Measurements from ENCODE around the gene ARIH2.

The ARIH2 gene

DNA sequence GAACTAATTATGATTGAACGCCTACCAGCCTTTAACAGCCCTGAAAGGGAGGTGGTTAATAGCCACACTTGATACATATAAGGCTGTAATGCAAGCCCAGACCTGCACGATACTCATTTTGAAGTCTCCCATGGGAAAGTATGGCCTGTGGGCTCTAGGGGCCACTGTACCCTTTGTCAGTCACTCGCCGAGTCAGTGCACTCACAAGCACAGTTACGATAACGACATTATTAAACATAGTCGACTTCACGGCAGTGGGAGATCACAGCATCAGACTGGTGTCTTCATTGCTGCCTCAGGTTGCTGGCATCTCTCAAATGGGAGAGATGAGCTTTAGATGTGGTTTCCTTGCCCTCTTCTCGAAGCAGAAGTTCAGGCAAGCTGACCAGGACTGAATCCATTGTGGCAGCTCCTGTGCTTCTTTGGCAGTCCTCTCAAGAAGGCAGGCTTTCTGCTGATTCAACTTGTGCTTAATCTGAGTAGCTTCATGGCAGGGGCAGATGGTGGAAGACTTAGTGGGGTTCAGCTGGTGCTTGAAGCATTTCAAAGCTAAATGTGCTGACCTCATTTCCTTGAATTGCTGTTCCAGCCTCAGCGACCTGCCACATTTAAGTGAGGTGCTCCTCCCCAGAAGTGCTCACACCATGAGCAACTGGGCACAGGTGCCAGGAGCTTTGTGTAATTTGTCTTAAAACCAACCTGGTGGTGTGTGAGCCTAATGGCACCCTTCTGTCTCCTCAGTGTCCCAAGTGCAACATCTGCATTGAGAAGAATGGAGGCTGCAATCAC lies 55.6 kb downstream of the ARIH2 start:
- DNase-seq (ENCODE audit: low spot score): no peak

DNA sequence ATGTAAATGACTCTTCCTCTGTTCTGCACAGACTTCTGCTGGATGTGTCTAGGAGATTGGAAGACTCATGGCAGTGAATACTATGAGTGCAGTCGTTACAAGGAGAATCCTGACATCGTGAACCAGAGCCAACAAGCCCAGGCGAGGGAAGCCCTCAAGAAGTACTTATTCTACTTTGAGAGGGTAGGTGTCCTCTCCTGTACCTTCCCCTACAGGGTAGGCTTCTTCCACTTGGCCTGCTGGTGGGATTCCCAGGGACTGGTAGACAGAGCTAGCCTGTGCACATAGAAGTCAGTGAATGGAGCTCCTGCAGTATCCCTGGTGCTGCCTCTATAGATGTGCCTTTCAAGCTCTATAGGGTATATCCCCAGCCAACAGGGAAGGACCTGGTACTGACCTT lies 60.8 kb downstream of the ARIH2 start:
- no peak for DNase-seq (ENCODE audit: low spot score)

DNA sequence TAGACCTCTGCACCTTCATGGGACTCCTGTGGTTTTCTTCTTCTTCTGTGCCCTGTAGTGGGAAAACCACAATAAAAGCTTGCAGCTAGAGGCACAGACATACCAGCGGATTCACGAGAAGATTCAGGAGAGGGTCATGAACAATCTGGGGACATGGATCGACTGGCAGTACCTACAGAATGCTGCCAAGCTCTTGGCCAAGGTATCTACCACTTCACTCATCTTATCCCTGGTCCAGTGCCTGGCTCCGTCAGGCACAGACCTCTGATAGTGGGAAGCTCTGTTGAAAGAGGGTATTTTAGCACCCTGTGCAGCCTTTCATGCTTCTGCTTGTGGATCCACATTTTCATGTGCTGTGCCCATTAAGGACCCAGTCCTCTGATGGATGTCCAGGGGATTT lies 61.7 kb downstream of the ARIH2 start:
- no peak for DNase-seq (ENCODE audit: low spot score)

DNA sequence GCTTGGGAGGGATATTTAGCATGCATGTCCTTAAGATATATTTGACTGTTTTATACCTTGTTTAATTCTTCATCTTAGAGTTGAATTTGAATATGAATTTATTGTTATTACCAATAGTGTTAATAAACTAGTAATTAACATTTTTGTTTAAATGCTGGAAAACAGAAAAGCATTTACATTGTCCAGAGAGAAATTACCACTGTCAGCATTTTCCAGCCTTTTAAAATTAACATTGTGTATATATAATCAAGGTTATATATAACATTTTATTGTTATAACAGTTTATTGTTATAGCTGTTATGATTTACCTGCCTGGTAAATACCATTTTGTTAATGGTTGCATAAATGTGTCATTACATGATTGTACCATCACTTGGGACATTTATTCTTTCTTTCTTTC lies 63.4 kb downstream of the ARIH2 start:
- DNase-seq (ENCODE audit: low spot score): no peak

DNA sequence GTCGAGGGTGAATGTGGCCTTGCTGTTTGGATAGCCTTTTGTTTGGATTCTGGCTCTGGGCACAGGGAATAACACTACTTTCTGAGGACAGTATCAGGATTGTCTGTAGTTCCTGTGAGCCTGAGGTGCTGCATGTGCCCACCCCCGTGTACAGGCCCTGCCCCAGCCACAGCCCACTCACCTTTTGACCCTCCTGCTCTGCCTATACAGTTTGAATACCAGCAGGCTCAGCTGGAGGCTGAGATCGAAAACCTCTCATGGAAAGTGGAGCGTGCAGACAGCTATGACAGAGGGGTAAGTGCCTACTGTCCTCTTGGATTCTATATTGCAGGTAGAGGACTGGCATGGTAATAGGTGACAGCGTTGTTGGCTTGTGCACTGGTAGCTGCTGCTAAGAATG lies 64.0 kb downstream of the ARIH2 start:
- no peak for DNase-seq (ENCODE audit: low spot score)

DNA sequence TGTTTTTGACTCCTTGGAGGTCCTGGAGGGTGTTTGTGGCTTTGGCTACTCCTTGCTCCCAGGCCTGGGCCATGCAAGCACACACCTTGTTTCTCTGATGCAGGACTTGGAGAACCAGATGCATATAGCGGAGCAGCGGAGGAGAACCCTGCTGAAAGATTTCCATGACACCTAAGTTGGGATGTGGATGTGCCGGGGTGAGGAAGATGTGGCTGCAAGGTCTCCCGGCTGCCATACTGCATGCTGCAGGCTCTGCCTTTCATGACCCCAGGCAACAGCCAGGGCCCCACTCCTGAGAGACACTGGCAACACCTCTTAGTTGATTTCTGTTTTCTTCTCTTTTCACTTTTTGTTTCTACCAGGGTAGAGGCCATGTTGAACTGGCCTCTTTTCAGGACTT lies 64.5 kb downstream of the ARIH2 start:
- no peak for DNase-seq (ENCODE audit: low spot score)

DNA sequence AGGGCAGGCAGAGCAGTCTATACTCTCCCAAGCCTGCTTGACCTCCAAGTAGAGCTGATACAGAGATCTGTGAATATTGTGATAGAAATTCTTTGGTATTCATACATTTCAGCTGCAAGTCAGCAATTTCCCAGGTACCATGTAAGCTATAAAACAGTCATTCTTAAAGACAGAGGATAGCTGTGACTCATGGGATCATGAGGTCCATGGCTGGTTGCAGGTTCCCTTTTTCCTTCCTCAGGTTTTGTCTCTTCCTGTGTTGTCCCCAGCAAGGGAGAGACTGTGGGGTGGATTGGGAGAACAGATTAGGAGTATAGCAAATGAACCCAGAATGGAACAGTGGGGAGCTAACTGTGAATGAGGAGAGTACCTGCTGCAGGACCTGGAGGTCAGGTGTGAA lies 66.0 kb downstream of the ARIH2 start:
- no peak for DNase-seq (ENCODE audit: low spot score)

DNA sequence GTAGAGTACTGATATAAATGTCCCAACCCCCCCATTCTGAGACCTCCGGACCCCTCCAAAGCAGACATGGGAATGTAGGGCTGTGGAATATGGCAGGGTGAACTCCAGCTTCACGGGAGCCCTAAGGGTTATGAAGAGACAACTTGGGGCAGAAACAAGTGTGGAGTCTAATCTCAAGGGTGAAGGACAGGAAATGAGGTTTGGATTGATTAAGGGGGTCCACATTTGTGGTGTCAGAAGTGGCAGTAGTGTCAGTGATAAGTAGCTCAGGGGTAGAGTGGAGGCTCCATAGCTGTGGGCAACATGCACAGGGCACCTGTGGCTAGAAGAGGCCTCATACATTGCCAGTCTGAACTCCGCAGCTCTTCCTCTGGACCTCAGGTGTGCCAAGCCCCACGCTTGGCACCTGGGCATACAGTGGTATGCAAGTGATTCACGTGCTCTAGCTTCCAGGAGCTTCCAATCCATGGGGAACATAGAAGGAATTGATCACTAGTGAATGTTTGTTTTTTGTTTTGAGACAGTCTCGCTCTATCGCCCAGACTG lies 67.3 kb downstream of the ARIH2 start:
- no peak for DNase-seq (ENCODE audit: low spot score)

DNA sequence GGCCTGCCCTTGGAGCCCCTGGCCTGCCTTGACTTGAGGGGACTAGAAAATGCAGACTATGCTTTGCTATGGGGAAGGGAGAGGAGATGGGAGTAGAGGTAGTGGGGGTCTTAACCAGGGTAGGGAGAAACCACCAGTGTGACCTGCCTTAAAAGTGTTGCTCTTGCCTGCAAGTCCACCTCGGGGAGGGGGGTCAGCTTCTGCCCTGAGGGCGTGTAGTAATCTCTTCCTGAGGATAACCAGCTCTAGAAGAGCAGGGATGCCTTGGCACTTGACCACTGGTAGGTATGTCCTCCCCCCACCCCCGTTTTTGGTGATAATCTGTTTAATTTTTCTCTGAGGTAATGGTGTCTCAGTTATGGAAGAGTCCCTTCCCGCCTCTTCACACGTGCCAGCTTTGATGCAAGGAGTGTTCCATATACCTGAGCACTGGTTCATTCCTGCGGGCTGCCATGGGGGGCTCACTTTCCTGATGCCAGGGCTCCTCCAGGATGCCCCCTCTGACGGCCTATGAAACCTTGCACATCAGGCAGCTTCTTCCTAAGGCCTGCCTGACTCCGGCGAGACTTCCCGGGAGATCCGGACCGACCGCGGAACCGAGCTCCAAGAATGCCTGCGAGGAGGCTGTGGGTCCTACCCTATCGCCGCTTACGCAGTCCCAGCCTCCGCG lies 70.6 kb downstream of the ARIH2 start:
- no peak for DNase-seq (ENCODE audit: low spot score)

DNA sequence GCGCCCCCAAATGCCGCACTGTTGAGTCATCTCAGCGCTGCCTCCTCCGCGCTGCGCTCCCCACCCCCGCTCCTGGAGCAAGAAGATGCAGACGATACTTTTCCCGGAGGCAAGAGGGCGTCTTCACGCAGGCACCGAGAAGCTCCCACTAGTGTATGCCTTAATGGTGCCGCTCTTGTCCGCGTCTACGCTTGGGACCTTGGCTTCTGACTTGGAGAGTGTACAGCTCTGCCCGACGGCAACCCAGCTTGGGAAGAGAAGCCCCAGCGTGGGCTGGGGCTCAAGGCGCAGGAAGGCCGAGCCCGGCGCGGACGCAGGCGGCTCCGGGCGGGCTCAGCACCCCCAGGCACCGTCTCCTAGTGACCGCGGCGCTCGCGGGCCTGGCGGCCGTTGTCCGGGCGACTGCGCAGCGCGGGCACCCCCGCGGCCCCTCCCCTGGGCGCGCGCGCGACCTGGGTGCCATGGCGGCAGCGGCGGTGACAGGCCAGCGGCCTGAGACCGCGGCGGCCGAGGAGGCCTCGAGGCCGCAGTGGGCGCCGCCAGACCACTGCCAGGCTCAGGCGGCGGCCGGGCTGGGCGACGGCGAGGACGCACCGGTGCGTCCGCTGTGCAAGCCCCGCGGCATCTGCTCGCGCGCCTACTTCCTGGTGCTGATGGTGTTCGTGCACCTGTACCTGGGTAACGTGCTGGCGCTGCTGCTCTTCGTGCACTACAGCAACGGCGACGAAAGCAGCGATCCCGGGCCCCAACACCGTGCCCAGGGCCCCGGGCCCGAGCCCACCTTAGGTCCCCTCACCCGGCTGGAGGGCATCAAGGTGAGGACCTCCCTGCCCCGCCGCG lies 71.4 kb downstream of the ARIH2 start, which contains the start of gene P4HTM:
TSS of gene P4HTM (plus strand) at position 446 of the 840 bp plus-strand sequence. CDS start at position 462, 16 bp downstream.
- DNase-seq (ENCODE audit: low spot score): peak; percentile 91

DNA sequence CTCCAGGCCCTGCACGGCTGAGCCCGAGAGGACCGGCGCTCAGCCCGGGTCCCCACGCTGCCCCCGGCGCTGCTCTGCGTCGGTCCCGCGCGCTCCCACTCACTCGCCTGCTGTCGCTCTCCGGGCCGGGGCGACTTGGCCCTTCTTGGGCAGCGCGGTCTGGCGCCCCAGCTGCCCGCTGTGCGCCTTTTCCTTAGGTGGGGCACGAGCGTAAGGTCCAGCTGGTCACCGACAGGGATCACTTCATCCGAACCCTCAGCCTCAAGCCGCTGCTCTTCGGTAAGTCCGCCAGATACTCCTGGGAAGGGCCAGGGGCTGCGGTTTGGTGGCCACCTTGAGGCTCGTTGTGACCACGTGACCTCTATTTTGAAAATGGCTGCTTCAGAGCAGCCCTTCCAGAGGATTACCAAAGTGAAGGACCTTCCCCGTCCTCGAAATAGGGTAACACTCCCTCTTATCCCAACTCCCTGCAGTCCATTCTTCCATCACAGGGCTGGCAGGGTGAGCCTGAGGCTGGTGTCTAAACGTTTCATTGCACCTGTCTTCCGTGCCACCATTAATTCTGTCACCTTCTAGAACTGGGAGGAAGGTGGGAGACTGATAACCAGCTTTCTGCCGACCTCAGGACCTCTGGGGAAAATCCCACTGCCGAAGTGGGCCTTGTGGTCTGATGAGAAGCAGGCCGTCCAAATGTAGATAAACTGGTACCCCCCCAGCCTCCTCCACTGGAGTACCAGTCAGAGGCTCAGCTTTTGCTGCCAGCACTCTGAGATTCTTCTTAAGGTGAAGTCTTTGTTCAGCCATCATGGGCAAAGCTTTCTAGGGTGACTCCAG lies 72.2 kb downstream of the ARIH2 start:
- peak; percentile 66 for DNase-seq (ENCODE audit: low spot score)

DNA sequence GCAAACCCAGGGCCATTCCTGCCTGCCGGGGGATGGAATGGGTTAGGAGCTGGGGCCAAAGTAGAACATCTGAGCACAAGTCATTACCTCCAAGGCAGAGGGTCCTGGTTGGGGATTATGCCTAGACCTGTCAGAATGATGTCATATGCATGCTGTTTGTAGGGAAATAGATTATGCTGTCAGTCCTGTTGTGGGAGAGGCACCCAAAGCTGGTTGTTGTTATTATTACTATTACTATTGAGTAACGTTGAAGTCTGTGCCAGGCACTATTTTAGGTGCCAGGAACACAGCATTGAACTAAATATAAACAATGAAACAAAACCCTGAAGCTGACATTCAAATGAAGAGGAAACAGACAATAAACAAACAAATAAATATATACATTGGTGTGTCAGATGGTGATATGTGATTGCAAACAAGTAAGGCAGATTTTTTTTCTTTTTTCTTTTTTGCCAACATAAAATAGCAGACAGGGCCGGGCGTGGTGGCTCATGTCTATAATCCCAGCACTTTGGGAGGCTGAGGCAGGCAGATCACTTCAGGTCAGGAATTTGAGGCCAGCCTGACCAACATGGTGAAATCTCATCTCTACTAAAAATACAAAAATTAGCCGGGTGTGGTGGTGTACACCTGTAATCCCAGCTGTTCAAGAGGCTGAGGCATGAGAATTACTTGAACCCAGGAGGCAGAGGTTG lies 73.4 kb downstream of the ARIH2 start:
- no peak for DNase-seq (ENCODE audit: low spot score)

DNA sequence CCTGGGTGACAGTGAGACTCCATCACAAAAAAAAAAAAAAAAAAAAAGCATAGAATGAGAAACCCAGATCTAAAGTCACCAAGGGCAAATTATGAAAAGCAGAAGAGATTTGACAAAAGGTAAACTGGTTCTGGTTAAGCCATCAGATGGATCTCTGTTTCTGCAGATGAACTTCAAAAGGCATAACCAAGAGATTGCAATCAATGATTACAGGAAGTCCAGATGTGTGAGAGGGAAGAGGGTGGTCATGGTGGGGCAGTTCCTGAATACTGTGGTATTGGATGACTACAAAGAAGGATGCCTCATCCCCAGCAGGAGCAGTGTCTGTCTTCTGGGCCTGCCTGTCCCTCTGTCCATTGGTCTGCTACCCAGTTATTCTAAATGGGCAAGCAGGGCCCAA lies 75.2 kb downstream of the ARIH2 start:
- no peak for DNase-seq (ENCODE audit: low spot score)

DNA sequence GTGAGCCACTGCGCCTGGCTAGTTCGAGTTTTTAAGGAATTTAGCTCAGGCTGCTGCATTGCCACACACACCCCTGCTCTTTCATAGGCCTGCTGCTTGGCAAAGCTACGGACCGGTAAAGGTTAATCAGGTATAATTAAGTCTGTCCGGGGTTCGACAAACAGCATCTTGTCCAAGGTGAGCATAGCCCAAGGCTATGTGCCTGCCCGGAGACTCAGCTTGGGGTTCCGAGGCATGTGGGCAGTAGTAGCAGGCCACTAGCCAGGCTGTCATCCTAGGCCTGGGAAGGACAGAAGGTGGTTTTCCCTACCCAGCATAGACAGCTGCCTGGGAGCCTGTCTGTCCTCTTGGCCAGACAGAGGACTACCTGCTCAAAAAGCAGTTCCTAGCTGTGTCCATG lies 78.0 kb downstream of the ARIH2 start:
- DNase-seq (ENCODE audit: low spot score): no peak

DNA sequence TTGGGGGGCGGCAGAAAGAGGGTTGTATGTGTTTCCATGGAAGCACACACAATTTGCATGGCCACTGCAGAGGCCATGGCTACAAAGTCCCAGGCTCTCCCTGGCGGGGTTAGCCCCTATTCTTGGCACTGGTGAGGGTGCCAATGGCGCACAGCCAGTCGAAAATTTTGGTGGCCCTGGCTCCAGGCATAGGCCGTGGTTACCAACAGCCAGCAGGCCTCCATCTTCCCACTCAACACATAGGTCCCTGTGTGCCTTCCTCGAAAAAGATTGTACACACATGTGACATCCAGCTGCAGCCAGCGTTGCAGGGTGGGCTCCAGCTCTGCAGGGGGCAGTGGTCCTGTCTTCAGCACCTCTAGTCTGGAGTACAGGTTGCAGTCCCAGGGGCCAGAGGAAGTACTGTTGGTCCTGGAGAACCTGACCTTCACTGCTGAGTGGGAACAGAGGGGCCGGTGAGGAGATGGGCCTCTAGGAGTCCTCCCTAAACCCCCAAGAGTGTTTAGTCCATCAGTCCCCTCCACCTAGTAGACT lies 78.5 kb downstream of the ARIH2 start:
- no peak for DNase-seq (ENCODE audit: low spot score)

DNA sequence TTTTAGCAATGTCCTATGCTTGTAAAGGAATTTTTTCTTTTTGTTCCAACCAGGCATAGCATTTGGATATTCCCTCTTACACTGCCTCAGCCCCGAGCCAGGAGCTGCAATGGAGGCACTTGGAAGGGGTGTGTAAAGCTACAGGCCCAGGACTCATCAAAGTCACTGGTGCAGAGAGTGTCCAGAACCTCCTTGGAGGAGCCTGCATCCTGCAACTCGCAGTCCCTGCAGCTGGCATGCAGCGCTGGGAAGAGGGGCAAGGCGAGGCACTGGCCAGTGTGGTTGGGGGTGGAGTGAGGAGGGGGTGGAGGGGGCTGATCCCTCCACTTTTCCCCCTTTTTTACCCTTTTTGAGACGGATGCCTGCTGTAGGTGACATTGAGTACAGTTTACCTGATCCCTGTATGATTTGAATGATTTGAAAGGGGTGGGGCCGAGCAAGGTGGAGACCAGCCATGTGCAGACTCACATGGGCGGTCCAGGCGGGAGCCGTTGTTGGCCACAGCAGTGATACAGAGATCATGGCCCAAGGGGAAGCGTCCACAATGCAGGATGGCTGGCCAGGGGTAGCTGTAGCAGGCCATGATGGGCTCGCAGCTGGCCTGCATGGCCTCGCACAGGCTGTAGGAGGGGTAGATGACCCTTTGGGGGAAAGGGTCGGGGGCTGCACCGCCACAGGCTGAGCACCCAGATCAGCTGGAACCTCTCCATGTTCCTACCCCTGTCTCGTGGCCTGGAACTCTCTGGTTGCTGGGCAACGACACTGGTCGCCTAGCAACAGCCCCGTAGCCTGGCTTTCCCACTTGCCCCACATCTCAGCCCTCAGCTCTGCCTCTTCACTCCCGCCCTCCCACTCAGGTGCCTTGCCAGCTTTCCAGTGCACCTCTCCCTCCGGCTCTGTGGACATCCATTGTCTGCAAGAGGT lies 79.3 kb downstream of the ARIH2 start:
- no peak for DNase-seq (ENCODE audit: low spot score)

DNA sequence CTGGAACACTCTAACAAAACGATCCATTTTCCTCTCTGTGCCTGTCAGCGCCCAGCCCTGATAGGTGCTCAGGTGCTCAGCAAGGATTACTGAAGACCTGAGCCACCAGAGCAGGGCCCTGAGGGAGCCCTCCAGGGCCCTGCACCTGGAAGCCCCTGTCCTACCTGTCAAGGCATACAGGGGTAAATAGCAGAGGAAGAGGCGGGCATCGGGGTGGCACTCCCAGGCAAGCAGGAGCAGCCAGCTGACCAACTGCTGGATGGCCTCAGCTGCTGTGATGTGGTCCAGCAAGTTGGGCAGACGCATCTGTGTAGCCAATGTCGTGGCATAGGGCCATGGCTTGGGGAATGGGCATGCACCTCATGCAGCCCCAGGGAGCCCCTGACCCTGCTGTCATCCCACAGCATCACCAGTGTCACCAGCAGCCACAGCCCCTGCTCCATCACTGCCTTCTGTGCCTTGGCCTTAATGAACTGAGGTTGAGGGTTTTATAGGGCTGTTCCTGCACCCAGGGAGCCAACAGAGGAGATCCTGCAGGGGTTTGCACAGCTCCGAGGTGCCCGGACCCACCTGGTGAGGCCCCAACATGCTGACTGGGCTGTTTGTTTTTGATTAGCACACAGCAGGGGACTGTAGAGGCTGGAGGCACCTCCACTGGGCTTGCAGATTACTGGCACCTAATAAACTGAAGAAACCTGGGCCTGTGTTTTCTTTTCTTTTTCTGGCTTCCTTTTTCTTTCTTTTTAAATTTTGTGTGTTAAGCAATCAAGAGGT lies 80.6 kb downstream of the ARIH2 start:
- DNase-seq (ENCODE audit: low spot score): no peak

DNA sequence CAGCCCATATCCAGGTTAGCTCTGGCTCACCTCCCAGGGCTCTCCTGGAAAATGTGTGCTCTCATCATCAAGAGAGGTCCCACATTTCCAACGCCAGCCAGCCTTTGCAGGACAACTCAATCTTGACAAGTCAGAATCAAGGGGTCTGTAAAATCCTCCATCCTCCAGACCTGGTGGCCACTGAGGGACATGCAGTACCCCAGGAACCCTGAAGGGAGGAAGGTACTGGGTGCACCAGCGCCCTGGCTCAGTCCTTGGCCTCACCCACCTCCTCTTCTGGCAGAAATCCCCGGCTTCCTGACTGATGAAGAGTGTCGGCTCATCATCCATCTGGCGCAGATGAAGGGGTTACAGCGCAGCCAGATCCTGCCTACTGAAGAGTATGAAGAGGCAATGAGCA lies 82.5 kb downstream of the ARIH2 start:
- DNase-seq (ENCODE audit: low spot score): no peak

Measured in hematopoietic multipotent progenitor cell treated with erythropoietin and hydrocortisone succinate and interleukin-3 and kit ligand, for 17 days (in vitro differentiated cells).